Liver (tissue), 9 donors: Measurements from ENCODE around the gene IMMP1L. TPM values are rescaled to one million over a fixed set of nuclear protein-coding genes. Genes with fewer than 3 reads are reported as not detected.

Experiments
- DNase-seq: peaks from one replicate; pipeline ENCODE4 v3.0.0-alpha.2; 2017; ENCODE audit warnings: low spot score
- H3K27ac ChIP-seq, 2 donors: one replicate each; pipeline ENCODE4 v1.7.0; 2013; ENCODE audit warnings: inconsistent platforms in 2 of 2, low read length in 2 of 2, control low read depth in 1 of 2, low read depth in 1 of 2, mild to moderate bottlenecking in 1 of 2
- H3K27me3 ChIP-seq, 4 donors: one replicate each; pipeline versions ENCODE4 v1.6.1 to v1.7.0; 2013; ENCODE audit warnings: low read length in 3 of 4, inconsistent platforms in 1 of 4, mild to moderate bottlenecking in 1 of 4, moderate library complexity in 1 of 4; ENCODE audit not compliant: control insufficient read depth in 4 of 4, insufficient read depth in 4 of 4
- H3K36me3 ChIP-seq, 4 donors: one replicate each; pipeline versions ENCODE4 v1.6.1 to v1.7.0; 2013; ENCODE audit warnings: low read length in 3 of 4, mild to moderate bottlenecking in 3 of 4, low read depth in 1 of 4, moderate library complexity in 1 of 4; ENCODE audit not compliant: control insufficient read depth in 4 of 4, insufficient read depth in 3 of 4
- H3K4me1 ChIP-seq, 4 donors: one replicate each; pipeline versions ENCODE4 v1.6.1 to v1.7.0; 2013; ENCODE audit warnings: low read length in 3 of 4, mild to moderate bottlenecking in 3 of 4, moderate library complexity in 1 of 4; ENCODE audit not compliant: control insufficient read depth in 4 of 4, insufficient read depth in 4 of 4
- H3K4me3 ChIP-seq, 3 donors: one replicate each; pipeline versions ENCODE4 v1.6.1 to v1.7.0; 2013; ENCODE audit warnings: low read length in 3 of 3, control low read depth in 1 of 3, low read depth in 1 of 3, mild to moderate bottlenecking in 1 of 3
- H3K9ac ChIP-seq, 2 donors: one replicate each; pipeline ENCODE4 v1.7.0; 2013; ENCODE audit warnings: low read length in 2 of 2, mild to moderate bottlenecking in 2 of 2, moderate library complexity in 2 of 2, control low read depth in 1 of 2, low read depth in 1 of 2
- H3K9me3 ChIP-seq, 4 donors: one replicate each; pipeline versions ENCODE4 v1.6.1 to v1.7.0; 2013; ENCODE audit warnings: low read length in 3 of 4; ENCODE audit not compliant: control insufficient read depth in 4 of 4
- ATF3 ChIP-seq: IDR thresholded peaks from 2 replicates; pipeline ENCODE4 v1.6.1; 2016; ENCODE audit warnings: antibody characterized with exemption
- CTCF ChIP-seq: fragments of 150-350 bp; IDR thresholded peaks from 2 replicates; pipeline ENCODE4 v1.5.1; 2017; ENCODE audit warnings: improper control_type of control experiment, low read depth, low read length; ENCODE audit not compliant: missing input control
- EGR1 ChIP-seq, 2 donors: IDR thresholded peaks; 2 replicates each; pipeline ENCODE4 v1.6.1; 2016 to 2018; ENCODE audit warnings: antibody characterized with exemption in 2 of 2, low read depth in 2 of 2
- FOXA1 ChIP-seq: IDR thresholded peaks from 2 replicates; pipeline ENCODE4 v1.6.1; 2016; ENCODE audit warnings: antibody characterized with exemption
- FOXA2 ChIP-seq: IDR thresholded peaks from 2 replicates; pipeline ENCODE4 v1.6.1; 2016; ENCODE audit warnings: antibody characterized with exemption
- GABPA ChIP-seq, 2 donors: IDR thresholded peaks in 1 of 2; conservative IDR thresholded peaks in 1 of 2; 2 replicates each; pipeline ENCODE4 v1.6.1; 2016; ENCODE audit warnings: antibody characterized with exemption in 2 of 2, mild to moderate bottlenecking in 1 of 2, moderate library complexity in 1 of 2
- HNF4A ChIP-seq, 2 donors: conservative IDR thresholded peaks; 2 replicates each; pipeline ENCODE4 v1.6.1; 2016; ENCODE audit warnings: antibody characterized with exemption in 2 of 2, mild to moderate bottlenecking in 2 of 2
- HNF4G ChIP-seq: IDR thresholded peaks from 2 replicates; pipeline ENCODE4 v1.6.1; 2016; ENCODE audit warnings: antibody characterized with exemption
- JUND ChIP-seq, 2 donors: IDR thresholded peaks; 2 replicates each; pipeline ENCODE4 v1.6.1; 2016; ENCODE audit warnings: antibody characterized with exemption in 2 of 2
- NR2F2 ChIP-seq: IDR thresholded peaks from 2 replicates; pipeline ENCODE4 v1.6.1; 2016; ENCODE audit warnings: antibody characterized with exemption
- RXRA ChIP-seq, 2 donors: IDR thresholded peaks; 2 replicates each; pipeline ENCODE4 v1.6.1; 2017 to 2018; ENCODE audit warnings: antibody characterized with exemption in 2 of 2, mild to moderate bottlenecking in 1 of 2
- SP1 ChIP-seq: IDR thresholded peaks from 2 replicates; pipeline ENCODE4 v1.6.1; 2018; ENCODE audit warnings: antibody characterized with exemption, mild to moderate bottlenecking
- TAF1 ChIP-seq: conservative IDR thresholded peaks from 2 replicates; pipeline ENCODE4 v1.6.1; 2016; ENCODE audit warnings: antibody characterized with exemption, mild to moderate bottlenecking
- YY1 ChIP-seq: IDR thresholded peaks from 2 replicates; pipeline ENCODE4 v1.6.1; 2016; ENCODE audit warnings: antibody characterized with exemption, mild to moderate bottlenecking
- ZBTB33 ChIP-seq: IDR thresholded peaks from 2 replicates; pipeline ENCODE4 v1.6.1; 2016; ENCODE audit warnings: antibody characterized with exemption
- WGBS: extraction: QIAGEN DNeasy Blood & Tissue Kit; methylation state at CpG from one replicate; pipeline ENCODE4 v1.1.7; 2013; 5-methylcytosine and 5-hydroxymethylcytosine counted together
- polyA plus RNA-seq, 2 donors: library from polyadenylated mRNA; stranded (reverse) in 1 of 2; unstranded in 1 of 2; fragments of 200-250 nt in 1 of 2; fragments of >200 nt in 1 of 2; fragmentation: Nextera tagmentation in 1 of 2; extraction: Ambion mirVana in 1 of 2; gene quantifications; one replicate each; pipeline versions ENCODE4 v1.2.1 to v1.2.3, GENCODE V29; 2013 to 2015
- total RNA-seq, 2 donors: library from RNA; depleted of rRNA; stranded (reverse); fragments of >200 nt; gene quantifications; one replicate each; pipeline ENCODE4 v1.2.3, GENCODE V29; 2014
- donor health status: healthy.
- donor health status: healthy.
- donor health status: healthy.
- donor health status: healthy.
- donor health status: healthy.

IMMP1L gene
- total and polyA plus RNA-seq, 4 donors, result 8.2 to 28.1 (median 15.2) TPM

GRCh38 chr11:31417816-31418215 lies 91.6 kb downstream of the IMMP1L start:
- TF ChIP-seq NR2F2 (no peak), EGR1 (IDR thresholded peaks at IDR 0.05; ENCODE audit: low read depth in 2 of 2) (no peak), ATF3 (no peak), ZBTB33 (no peak), GABPA (IDR thresholded peaks at IDR 0.05 in 1 of 2, conservative IDR thresholded peaks at IDR 0.05 in 1 of 2) (no peak)
- H3K9me3 ChIP-seq, result no peaks in the 10 kb centered on the region
- no peak for DNase-seq
- WGBS, result 95% methylated on average over 2 of the region's 2 CpGs
- H3K36me3 ChIP-seq, result peaks cover 0 to 1% (median 0%) of the 10 kb centered on the region in 4 donors
- H3K9ac ChIP-seq, result no peak overlapping the region
- H3K4me3 ChIP-seq, result no peak overlapping the region
- H3K4me1 ChIP-seq, result no peaks in the 10 kb centered on the region
- no peak overlapping the region for H3K27ac ChIP-seq
- no peaks in the 10 kb centered on the region for H3K27me3 ChIP-seq

GRCh38 chr11:31417357-31417756 lies 92.1 kb downstream of the IMMP1L start:
- H3K36me3 ChIP-seq, result peaks cover 0 to 1% (median 0%) of the 10 kb centered on the region in 4 donors
- H3K9ac ChIP-seq, result no peak overlapping the region
- WGBS, result 99% methylated on average over 1 of the region's 1 CpG
- no peak for DNase-seq
- H3K9me3 ChIP-seq, result no peaks in the 10 kb centered on the region
- H3K27ac ChIP-seq, result no peak overlapping the region
- H3K4me1 ChIP-seq, result no peaks in the 10 kb centered on the region
- TF ChIP-seq ZBTB33 (no peak), RXRA (IDR thresholded peaks at IDR 0.05) (no peak), FOXA2 (no peak), CTCF (no peak)
- H3K4me3 ChIP-seq, result no peak overlapping the region
- H3K27me3 ChIP-seq, result no peaks in the 10 kb centered on the region

GRCh38 chr11:31415435-31415834 lies 94.0 kb downstream of the IMMP1L start:
- H3K4me1 ChIP-seq, result no peaks in the 10 kb centered on the region
- WGBS, result 83% methylated on average over 4 of the region's 4 CpGs
- peaks cover 0 to 1% (median 0%) of the 10 kb centered on the region in 4 donors for H3K36me3 ChIP-seq
- no peak for TF ChIP-seq HNF4A (conservative IDR thresholded peaks at IDR 0.05)
- TF ChIP-seq TAF1, result no peak
- no peak for TF ChIP-seq YY1
- TF ChIP-seq JUND (IDR thresholded peaks at IDR 0.05), result no peak
- TF ChIP-seq SP1, result no peak
- TF ChIP-seq NR2F2, result no peak
- no peak for TF ChIP-seq HNF4G
- TF ChIP-seq ATF3, result no peak
- no peak for TF ChIP-seq FOXA1
- no peak for DNase-seq
- H3K4me3 ChIP-seq, result no peak overlapping the region
- no peak overlapping the region for H3K9ac ChIP-seq
- no peak overlapping the region for H3K27ac ChIP-seq
- H3K9me3 ChIP-seq, result no peaks in the 10 kb centered on the region
- no peaks in the 10 kb centered on the region for H3K27me3 ChIP-seq
